HepG2 (cell line): Measurements from ENCODE around the gene TPST2. TPM values are rescaled to one million over a fixed set of nuclear protein-coding genes. Genes with fewer than 3 reads are reported as not detected.
A peak's percentile ranks its signal among the peaks of the same experiment; 100 is the strongest.

ENCODE experiments used
- ARID4A ChIP-seq: sonication (generic); formaldehyde crosslinking; IDR thresholded peaks from 2 replicates; pipeline ENCODE4 v1.5.0; 2020; ENCODE audit warnings: mild to moderate bottlenecking, missing genetic modification reagents, borderline replicate concordance
- CEBPG ChIP-seq: IDR thresholded peaks from 2 replicates; pipeline ENCODE4 v1.6.1; 2016
- CENPT ChIP-seq: sonication (generic); formaldehyde crosslinking; IDR thresholded peaks from 2 replicates; pipeline ENCODE4 v1.8.0; 2022; ENCODE audit warnings: low read depth, mild to moderate bottlenecking, moderate library complexity, missing genetic modification reagents
- EHMT2 ChIP-seq: fragments of 200-600 bp; sonication (generic); IDR thresholded peaks from 2 replicates; pipeline ENCODE4 v1.7.0; 2017; ENCODE audit warnings: antibody characterized with exemption, low read depth, low read length, borderline replicate concordance
- GATAD2A ChIP-seq: IDR thresholded peaks from 2 replicates; pipeline ENCODE4 v1.6.1; 2016
- HOXA7 ChIP-seq: sonication (generic); formaldehyde crosslinking; IDR thresholded peaks from 2 replicates; pipeline ENCODE4 v1.8.1; 2022; ENCODE audit warnings: mild to moderate bottlenecking, missing genetic modification reagents, moderate library complexity
- ISX ChIP-seq: sonication (generic); formaldehyde crosslinking; conservative IDR thresholded peaks from 2 replicates; pipeline ENCODE4 v1.5.0; 2020; ENCODE audit warnings: missing genetic modification reagents
- KAT2B ChIP-seq: fragments of 150-350 bp; IDR thresholded peaks from 2 replicates; pipeline ENCODE4 v1.6.1; 2014; ENCODE audit warnings: low read depth, low read length, borderline replicate concordance
- NFIB ChIP-seq: sonication (generic); formaldehyde crosslinking; IDR thresholded peaks from 2 replicates; pipeline ENCODE4 v1.9.0; 2021; ENCODE audit warnings: missing genetic modification reagents, mild to moderate bottlenecking, borderline replicate concordance
- RNF2 ChIP-seq: fragments of 450-650 bp; conservative IDR thresholded peaks from 2 replicates; pipeline ENCODE4 v1.6.1; 2016; ENCODE audit warnings: low read depth
- TEAD3 ChIP-seq: optimal IDR thresholded peaks from 2 replicates; pipeline ENCODE3; 2016; ENCODE audit warnings: borderline replicate concordance
- ZNF230 ChIP-seq: sonication (generic); formaldehyde crosslinking; IDR thresholded peaks from 2 replicates; pipeline ENCODE4 v1.4.0; 2020; ENCODE audit warnings: mild to moderate bottlenecking, missing genetic modification reagents
- ZNF232 ChIP-seq: sonication (generic); formaldehyde crosslinking; IDR thresholded peaks from 2 replicates; pipeline ENCODE4 v1.4.0; 2020; ENCODE audit warnings: missing genetic modification reagents, borderline replicate concordance
- ZNF280B ChIP-seq: sonication (generic); formaldehyde crosslinking; IDR thresholded peaks from 2 replicates; pipeline ENCODE4 v1.5.0; 2020; ENCODE audit warnings: missing genetic modification reagents, mild to moderate bottlenecking, borderline replicate concordance
- ZNF292 ChIP-seq: sonication (generic); formaldehyde crosslinking; IDR thresholded peaks from 2 replicates; pipeline ENCODE4 v1.8.1; 2022; ENCODE audit warnings: mild to moderate bottlenecking, low read depth, missing genetic modification reagents, borderline replicate concordance
- ZNF883 ChIP-seq: sonication (generic); formaldehyde crosslinking; IDR thresholded peaks from 2 replicates; pipeline ENCODE4 v1.5.1; 2020; ENCODE audit warnings: mild to moderate bottlenecking, missing genetic modification reagents; ENCODE audit errors: not compliant biosample characterization
- polyA plus RNA-seq, 8 experiments: library from polyadenylated mRNA; depleted of rRNA in 3 of 8; stranded (reverse) in 7 of 8; unstranded in 1 of 8; fragments of >200 nt; fragmentation: Illumina TruSeq in 4 of 8; extraction: Trizol in 4 of 8; gene quantifications; 2 replicates each; pipeline versions ENCODE4 v1.2.1 to v1.2.3, GENCODE V29; 2011 to 2016; ENCODE audit warnings: low read depth in 4 of 8, missing spikeins in 1 of 8, mixed read lengths in 1 of 8; ENCODE audit not compliant: insufficient read depth in 1 of 8
- total RNA-seq, 5 experiments: library from RNA; depleted of rRNA; stranded (reverse); fragments of >200 nt; fragmentation: Illumina TruSeq; extraction: Trizol; gene quantifications; 2 replicates each; pipeline ENCODE4 v1.2.3, GENCODE V29; 2016; ENCODE audit warnings: low read depth in 1 of 5
- TF ChIP-seq, protein P1 (sequence below): sonication (generic); formaldehyde crosslinking; IDR thresholded peaks from 2 replicates; pipeline ENCODE4 v1.5.0; 2020; ENCODE audit warnings: mild to moderate bottlenecking, missing genetic modification reagents, moderate library complexity
- TF ChIP-seq, protein P2 (sequence below): sonication (generic); formaldehyde crosslinking; IDR thresholded peaks from 2 replicates; pipeline ENCODE4 v1.8.1; 2022; ENCODE audit warnings: mild to moderate bottlenecking, missing genetic modification reagents
- TF ChIP-seq, protein P3 (sequence below): IDR thresholded peaks from 2 replicates; pipeline ENCODE4 v1.6.1; 2016; ENCODE audit warnings: mild to moderate bottlenecking

The TPST2 gene
- total and polyA plus RNA-seq, 2 of the 13 experiments (the other 11 are each of a cell fraction or from before 2014, with no cell fraction given): 15.2 to 23.8 TPM

DNA sequence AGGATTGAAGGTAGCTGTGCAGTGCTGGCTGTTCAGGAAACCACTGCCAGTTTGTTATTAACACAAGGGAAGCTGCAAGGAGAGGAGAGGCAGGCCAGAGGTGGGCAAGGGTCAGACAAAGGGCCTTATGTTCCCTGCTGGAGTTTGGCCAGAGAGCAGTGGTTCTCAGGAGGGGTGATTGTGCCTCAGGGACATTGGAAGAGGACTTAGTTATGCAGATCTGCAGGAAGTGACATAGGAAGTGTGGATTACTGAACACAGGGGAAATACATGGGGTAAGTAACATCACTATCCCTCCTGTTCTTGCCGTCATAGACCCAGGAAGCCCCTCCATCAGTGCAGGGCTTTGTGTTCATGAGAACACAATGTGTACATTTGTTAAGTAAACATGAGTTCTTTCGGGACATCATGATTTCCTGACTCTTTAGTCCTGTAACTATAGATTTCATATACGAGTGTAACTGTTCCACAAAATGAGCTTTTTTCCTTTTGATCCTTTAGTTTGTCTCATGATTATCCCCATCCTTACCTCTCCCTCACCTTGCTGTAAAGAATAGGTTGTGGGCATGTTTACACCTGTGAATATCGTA, 100.4 kb downstream of the TPST2 start (continued):
- TF ChIP-seq RNF2: no peak
- TF ChIP-seq, protein P1, sequence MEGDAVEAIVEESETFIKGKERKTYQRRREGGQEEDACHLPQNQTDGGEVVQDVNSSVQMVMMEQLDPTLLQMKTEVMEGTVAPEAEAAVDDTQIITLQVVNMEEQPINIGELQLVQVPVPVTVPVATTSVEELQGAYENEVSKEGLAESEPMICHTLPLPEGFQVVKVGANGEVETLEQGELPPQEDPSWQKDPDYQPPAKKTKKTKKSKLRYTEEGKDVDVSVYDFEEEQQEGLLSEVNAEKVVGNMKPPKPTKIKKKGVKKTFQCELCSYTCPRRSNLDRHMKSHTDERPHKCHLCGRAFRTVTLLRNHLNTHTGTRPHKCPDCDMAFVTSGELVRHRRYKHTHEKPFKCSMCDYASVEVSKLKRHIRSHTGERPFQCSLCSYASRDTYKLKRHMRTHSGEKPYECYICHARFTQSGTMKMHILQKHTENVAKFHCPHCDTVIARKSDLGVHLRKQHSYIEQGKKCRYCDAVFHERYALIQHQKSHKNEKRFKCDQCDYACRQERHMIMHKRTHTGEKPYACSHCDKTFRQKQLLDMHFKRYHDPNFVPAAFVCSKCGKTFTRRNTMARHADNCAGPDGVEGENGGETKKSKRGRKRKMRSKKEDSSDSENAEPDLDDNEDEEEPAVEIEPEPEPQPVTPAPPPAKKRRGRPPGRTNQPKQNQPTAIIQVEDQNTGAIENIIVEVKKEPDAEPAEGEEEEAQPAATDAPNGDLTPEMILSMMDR (CRISPR knock-in tag): no peak
- no peak for TF ChIP-seq TEAD3 (CRISPR knock-in tag)
- no peak for TF ChIP-seq ZNF280B (CRISPR knock-in tag)
- TF ChIP-seq ZNF232 (CRISPR knock-in tag): no peak
- TF ChIP-seq ZNF883 (CRISPR knock-in tag): no peak
- no peak for TF ChIP-seq ZNF292 (CRISPR knock-in tag)
- no peak for TF ChIP-seq ISX (CRISPR knock-in tag)
- TF ChIP-seq ZNF230 (CRISPR knock-in tag): no peak
- no peak for TF ChIP-seq CEBPG (CRISPR knock-in tag)
- TF ChIP-seq KAT2B: no peak
- TF ChIP-seq CENPT (CRISPR knock-in tag): no peak
- peak; percentile 32; the same call in 1 of the 2 replicates for TF ChIP-seq GATAD2A (CRISPR knock-in tag)
- TF ChIP-seq NFIB (CRISPR knock-in tag): no peak
- TF ChIP-seq EHMT2: no peak
- TF ChIP-seq HOXA7 (CRISPR knock-in tag): no peak
- TF ChIP-seq ARID4A (CRISPR knock-in tag): no peak; the same call in 1 of the 2 replicates
- TF ChIP-seq, protein P2, sequence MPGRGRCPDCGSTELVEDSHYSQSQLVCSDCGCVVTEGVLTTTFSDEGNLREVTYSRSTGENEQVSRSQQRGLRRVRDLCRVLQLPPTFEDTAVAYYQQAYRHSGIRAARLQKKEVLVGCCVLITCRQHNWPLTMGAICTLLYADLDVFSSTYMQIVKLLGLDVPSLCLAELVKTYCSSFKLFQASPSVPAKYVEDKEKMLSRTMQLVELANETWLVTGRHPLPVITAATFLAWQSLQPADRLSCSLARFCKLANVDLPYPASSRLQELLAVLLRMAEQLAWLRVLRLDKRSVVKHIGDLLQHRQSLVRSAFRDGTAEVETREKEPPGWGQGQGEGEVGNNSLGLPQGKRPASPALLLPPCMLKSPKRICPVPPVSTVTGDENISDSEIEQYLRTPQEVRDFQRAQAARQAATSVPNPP (CRISPR knock-in tag): no peak
- TF ChIP-seq, protein P3, sequence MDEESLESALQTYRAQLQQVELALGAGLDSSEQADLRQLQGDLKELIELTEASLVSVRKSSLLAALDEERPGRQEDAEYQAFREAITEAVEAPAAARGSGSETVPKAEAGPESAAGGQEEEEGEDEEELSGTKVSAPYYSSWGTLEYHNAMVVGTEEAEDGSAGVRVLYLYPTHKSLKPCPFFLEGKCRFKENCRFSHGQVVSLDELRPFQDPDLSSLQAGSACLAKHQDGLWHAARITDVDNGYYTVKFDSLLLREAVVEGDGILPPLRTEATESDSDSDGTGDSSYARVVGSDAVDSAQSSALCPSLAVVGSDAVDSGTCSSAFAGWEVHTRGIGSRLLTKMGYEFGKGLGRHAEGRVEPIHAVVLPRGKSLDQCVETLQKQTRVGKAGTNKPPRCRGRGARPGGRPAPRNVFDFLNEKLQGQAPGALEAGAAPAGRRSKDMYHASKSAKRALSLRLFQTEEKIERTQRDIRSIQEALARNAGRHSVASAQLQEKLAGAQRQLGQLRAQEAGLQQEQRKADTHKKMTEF (CRISPR knock-in tag): peak; percentile 32; the same call in 1 of the 2 replicates
